GM21619 (cell line): ENCODE results near the gene UPK3B.
"Not testable (repeated sequence)": the region's sequence is repeated elsewhere in the genome, so short reads cannot be mapped to it uniquely, and the experiment has no call there.

Experiments used
- ATAC-seq: cut with Tn5 transposase; IDR thresholded peaks from one replicate; pipeline ENCODE4 v1.9.1; 2021; ENCODE audit not compliant: unreplicated experiment

UPK3B gene

GRCh38 chr7:76509931-76510877, at the start of gene UPK3B:
UPK3B (plus strand) TSS chr7:76510552; CDS start chr7:76510653, 101 bp downstream.
- no peak for ATAC-seq

- not testable (repeated sequence) for ATAC-seq
These were observed 49.6 kb upstream of the UPK3B start for GRCh38 chr7:76460767-76461166.

- ATAC-seq: peak; percentile 97
These were observed 48.8 kb upstream of the UPK3B start, which contains the start of gene DTX2 for GRCh38 chr7:76461464-76462101. DTX2 (plus strand) TSS chr7:76461709; CDS start chr7:76480510, 18,801 bp downstream.

GRCh38 chr7:76462271-76462882, 48.0 kb upstream of the UPK3B start:
- ATAC-seq: not testable (repeated sequence)

GRCh38 chr7:76464959-76465358, 45.4 kb upstream of the UPK3B start:
- ATAC-seq: not testable (repeated sequence)

GRCh38 chr7:76465950-76466349, 44.4 kb upstream of the UPK3B start:
- not testable (repeated sequence) for ATAC-seq

GRCh38 chr7:76467743-76468404, 42.5 kb upstream of the UPK3B start:
- not testable (repeated sequence) for ATAC-seq

GRCh38 chr7:76471556-76472221, 38.7 kb upstream of the UPK3B start:
- not testable (repeated sequence) for ATAC-seq

- not testable (repeated sequence) for ATAC-seq
These were observed 37.3 kb upstream of the UPK3B start for GRCh38 chr7:76473097-76473496.

GRCh38 chr7:76476280-76476679, 34.1 kb upstream of the UPK3B start:
- not testable (repeated sequence) for ATAC-seq

GRCh38 chr7:76476742-76477474, 33.4 kb upstream of the UPK3B start:
- not testable (repeated sequence) for ATAC-seq

GRCh38 chr7:76479628-76480027, 30.7 kb upstream of the UPK3B start:
- ATAC-seq: not testable (repeated sequence)

GRCh38 chr7:76480403-76481253, 29.7 kb upstream of the UPK3B start:
- not testable (repeated sequence) for ATAC-seq

GRCh38 chr7:76482660-76483059, 27.7 kb upstream of the UPK3B start:
- not testable (repeated sequence) for ATAC-seq

- ATAC-seq: not testable (repeated sequence)
These were observed 27.3 kb upstream of the UPK3B start for GRCh38 chr7:76483081-76483480.

- ATAC-seq: not testable (repeated sequence)
These were observed 25.9 kb upstream of the UPK3B start for GRCh38 chr7:76484456-76484855.

- ATAC-seq: peak; percentile 21
These were observed 24.3 kb upstream of the UPK3B start for GRCh38 chr7:76485822-76486610.

GRCh38 chr7:76486618-76487017, 23.7 kb upstream of the UPK3B start:
- peak; percentile 99 for ATAC-seq
